BJ (cell line): ENCODE data around the gene FLNC. TPM values are rescaled to one million over a fixed set of nuclear protein-coding genes. Genes with fewer than 3 reads are reported as not detected.

ENCODE experiments used
- CTCF ChIA-PET: fragments of 350-600 bp; formaldehyde crosslinking; extraction: SDS; loops from one replicate; lab custom pipeline; 2021; ENCODE audit warnings: antibody characterized with exemption, inconsistent platforms; lab: Yijun Ruan, JAX
- POLR2A ChIA-PET: fragments of 300-600 bp; sonication (Branson Sonifier 250); formaldehyde crosslinking; extraction: SDS; loops from one replicate; lab custom pipeline; 2021; ENCODE audit warnings: antibody characterized with exemption; lab: Charles Lee
- DNase-seq: peaks from one replicate; pipeline ENCODE4 v3.0.0-alpha.2; 2011; ENCODE audit warnings: low read depth
- H3K27me3 ChIP-seq: 2 replicates; pipeline ENCODE4 v1.6.0; 2011; ENCODE audit warnings: low read length; ENCODE audit not compliant: control insufficient read depth, insufficient read depth
- H3K36me3 ChIP-seq: 2 replicates; pipeline ENCODE4 v1.5.1; 2011; ENCODE audit warnings: low read length; ENCODE audit not compliant: control insufficient read depth, insufficient read depth
- H3K4me3 ChIP-seq: 2 replicates; pipeline ENCODE4 v1.5.1; 2011; ENCODE audit warnings: low read depth, mild to moderate bottlenecking, control low read depth, low read length
- CTCF ChIP-seq: IDR thresholded peaks from 2 replicates; pipeline ENCODE4 v1.5.1; 2011; ENCODE audit warnings: low read depth, mild to moderate bottlenecking, control low read depth, inconsistent platforms, low read length, moderate library complexity; ENCODE audit not compliant: insufficient read depth
- polyA plus RNA-seq: library from polyadenylated mRNA; depleted of rRNA; stranded (reverse); fragments of >200 nt; gene quantifications from 2 replicates; pipeline ENCODE4 v1.2.3, GENCODE V29; 2011

The FLNC gene
- polyA plus RNA-seq, 1 experiment: 58.6 TPM

GRCh38 chr7:128833946-128834325, 3.7 kb downstream of the FLNC start:
- CTCF ChIA-PET: interaction anchor here (0.6 to 4.2 kb wide), 3 partner anchors 8 to 770 kb away, joined by 3 to 30 read pairs (median 9); no protein-coding TSS in a partner anchor

GRCh38 chr7:128835231-128835751, 5.1 kb downstream of the FLNC start:
- no peaks in the 10 kb centered on the region for H3K27me3 ChIP-seq
- peaks cover 47% of the 10 kb centered on the region for H3K36me3 ChIP-seq
- no peak for TF ChIP-seq CTCF
- no peak for DNase-seq
- CTCF ChIA-PET: interaction anchor here (1.6 to 2.7 kb wide), 3 partner anchors 27 to 97 kb away, joined by 5 to 8 read pairs (median 5); partner anchors contain the start of genes ATP6V1F and CALU
- POLR2A ChIA-PET: no interaction called here
- no peak overlapping the region for H3K4me3 ChIP-seq

More at GRCh38 chr7:128833946-128834325, 3.7 kb downstream of the FLNC start:
- H3K27me3 ChIP-seq: no peaks in the 10 kb centered on the region
- peaks cover 34% of the 10 kb centered on the region for H3K36me3 ChIP-seq
- no peak for TF ChIP-seq CTCF
- POLR2A ChIA-PET: interaction anchor here (1.0 kb wide), 1 partner anchor 42 kb away, joined by 3 read pairs; no protein-coding TSS in a partner anchor
- H3K4me3 ChIP-seq: peak overlapping the region; percentile 97
- no peak for DNase-seq

- ChIA-PET POLR2A (no interaction called here), CTCF (interaction anchor here (1.6 to 2.7 kb wide), 3 partner anchors 27 to 98 kb away, joined by 5 to 8 read pairs (median 5); partner anchors contain the start of genes ATP6V1F and CALU)
- no peak overlapping the region for H3K4me3 ChIP-seq
- no peaks in the 10 kb centered on the region for H3K27me3 ChIP-seq
- TF ChIP-seq CTCF: no peak
- H3K36me3 ChIP-seq: peaks cover 54% of the 10 kb centered on the region
- no peak for DNase-seq
Observed at GRCh38 chr7:128835790-128836641, 5.8 kb downstream of the FLNC start.

GRCh38 chr7:128836729-128837348, 6.6 kb downstream of the FLNC start:
- no peaks in the 10 kb centered on the region for H3K27me3 ChIP-seq
- CTCF ChIA-PET: interaction anchor here (1.9 to 2.7 kb wide), 2 partner anchors 46 to 98 kb away, joined by 5 to 8 read pairs; partner anchors contain the start of gene CALU

More at GRCh38 chr7:128836729-128837348, 6.6 kb downstream of the FLNC start:
- DNase-seq: no peak
- Histone ChIP-seq H3K36me3 (peaks cover 60% of the 10 kb centered on the region), H3K4me3 (no peak overlapping the region)
- no peak for TF ChIP-seq CTCF
- POLR2A ChIA-PET: no interaction called here
